Measurements from ENCODE around the gene HMCN1.
A peak's percentile ranks its signal among the peaks of the same experiment; 100 is the strongest.

The HMCN1 gene

GRCh38 chr1:186091222-186091720, 357.1 kb downstream of the HMCN1 start:
- Histone ChIP-seq H2BK15ac (ENCODE audit: low read depth, poor library complexity, severe bottlenecking) (no peak overlapping the region), H4K8ac (ENCODE audit: low read length) (no peak overlapping the region), H2BK120ac (ENCODE audit: low read depth, low read length) (no peak overlapping the region), H3K18ac (ENCODE audit: low read depth in 1 of 2, low read length in 2 of 2) (no peak overlapping the region), H3K79me1 (replicated peaks; ENCODE audit: low read length, poor library complexity, severe bottlenecking) (no peaks in the 10 kb centered on the region), H3K4ac (ENCODE audit: low read depth in 1 of 2, low read length in 2 of 2) (no peak overlapping the region), H3K4me2 (ENCODE audit: low read length, poor library complexity, severe bottlenecking) (no peak overlapping the region), H3K23ac (ENCODE audit: low read length in 2 of 2) (no peak overlapping the region), H3K4me3 (ENCODE audit: insufficient read depth in 1 of 2, low read depth in 1 of 2, low read length in 2 of 2) (no peak overlapping the region), H3K14ac (ENCODE audit: low read length in 2 of 2) (no peak overlapping the region), H2AFZ (ENCODE audit: low read depth, low read length) (no peak overlapping the region), H3K36me3 (ENCODE audit: control insufficient read depth in 1 of 2, insufficient read depth in 2 of 2, low read depth in 1 of 2, low read length in 2 of 2) (peaks cover 5 to 84% of the 10 kb centered on the region in 2 experiments), H2BK12ac (ENCODE audit: low read length in 2 of 2) (no peak overlapping the region), H3K27me3 (ENCODE audit: control insufficient read depth in 1 of 2, insufficient read depth in 1 of 2, low read length in 2 of 2) (no peaks in the 10 kb centered on the region), H2BK5ac (ENCODE audit: low read depth, low read length, poor library complexity, severe bottlenecking) (no peak overlapping the region), H3K27ac (ENCODE audit: low read length, poor library complexity, severe bottlenecking) (no peak overlapping the region), H3K9ac (ENCODE audit: low read length) (no peak overlapping the region), H4K91ac (ENCODE audit: low read length) (no peak overlapping the region), H3K9me3 (ENCODE audit: control insufficient read depth, low read length) (no peaks in the 10 kb centered on the region), H3K4me1 (ENCODE audit: control insufficient read depth, insufficient read depth, low read depth, low read length) (peaks cover 2% of the 10 kb centered on the region), H2AK5ac (ENCODE audit: low read length, severe bottlenecking) (no peak overlapping the region)
- no peak for DNase-seq

GRCh38 chr1:186093437-186093836, 359.2 kb downstream of the HMCN1 start:
- no peak overlapping the region for H3K4me3 ChIP-seq (ENCODE audit: insufficient read depth in 1 of 2, low read depth in 1 of 2, low read length in 2 of 2)

GRCh38 chr1:186094172-186094571, 360.0 kb downstream of the HMCN1 start:
- H3K23ac ChIP-seq (ENCODE audit: low read length in 2 of 2): no peak overlapping the region
- H3K4ac ChIP-seq (ENCODE audit: low read depth in 1 of 2, low read length in 2 of 2): no peak overlapping the region
- peaks cover 3 to 84% of the 10 kb centered on the region in 2 experiments for H3K36me3 ChIP-seq (ENCODE audit: control insufficient read depth in 1 of 2, insufficient read depth in 2 of 2, low read depth in 1 of 2, low read length in 2 of 2)
- no peak overlapping the region for H4K8ac ChIP-seq (ENCODE audit: low read length)
- 9% methylated on average over 1 of the region's 2 CpGs for WGBS
- H4K91ac ChIP-seq (ENCODE audit: low read length): no peak overlapping the region
- no peak overlapping the region for H2BK120ac ChIP-seq (ENCODE audit: low read depth, low read length)
- no peak overlapping the region for H3K18ac ChIP-seq (ENCODE audit: low read depth in 1 of 2, low read length in 2 of 2)
- no peaks in the 10 kb centered on the region for H3K27me3 ChIP-seq (ENCODE audit: control insufficient read depth in 1 of 2, insufficient read depth in 1 of 2, low read length in 2 of 2)
- H3K27ac ChIP-seq (ENCODE audit: low read length, poor library complexity, severe bottlenecking): no peak overlapping the region
- H2AK5ac ChIP-seq (ENCODE audit: low read length, severe bottlenecking): no peak overlapping the region
- DNase-seq: peak; percentile 59
- H3K4me3 ChIP-seq (ENCODE audit: insufficient read depth in 1 of 2, low read depth in 1 of 2, low read length in 2 of 2): no peak overlapping the region
- H3K4me2 ChIP-seq (ENCODE audit: low read length, poor library complexity, severe bottlenecking): no peak overlapping the region
- H2BK15ac ChIP-seq (ENCODE audit: low read depth, poor library complexity, severe bottlenecking): no peak overlapping the region
- no peak overlapping the region for H2AFZ ChIP-seq (ENCODE audit: low read depth, low read length)
- H3K79me1 ChIP-seq (replicated peaks; ENCODE audit: low read length, poor library complexity, severe bottlenecking): no peaks in the 10 kb centered on the region
- H3K14ac ChIP-seq (ENCODE audit: low read length in 2 of 2): no peak overlapping the region
- no peak overlapping the region for H2BK5ac ChIP-seq (ENCODE audit: low read depth, low read length, poor library complexity, severe bottlenecking)
- no peak overlapping the region for H3K9ac ChIP-seq (ENCODE audit: low read length)
- H3K4me1 ChIP-seq (ENCODE audit: control insufficient read depth, insufficient read depth, low read depth, low read length): peaks cover 2% of the 10 kb centered on the region
- no peaks in the 10 kb centered on the region for H3K9me3 ChIP-seq (ENCODE audit: control insufficient read depth, low read length)
- H2BK12ac ChIP-seq (ENCODE audit: low read length in 2 of 2): no peak overlapping the region

More at GRCh38 chr1:186093437-186093836, 359.2 kb downstream of the HMCN1 start:
- Histone ChIP-seq H3K27me3 (ENCODE audit: control insufficient read depth in 1 of 2, insufficient read depth in 1 of 2, low read length in 2 of 2) (no peaks in the 10 kb centered on the region), H2BK5ac (ENCODE audit: low read depth, low read length, poor library complexity, severe bottlenecking) (no peak overlapping the region), H3K36me3 (ENCODE audit: control insufficient read depth in 1 of 2, insufficient read depth in 2 of 2, low read depth in 1 of 2, low read length in 2 of 2) (peaks cover 3 to 84% of the 10 kb centered on the region in 2 experiments), H3K79me1 (replicated peaks; ENCODE audit: low read length, poor library complexity, severe bottlenecking) (no peaks in the 10 kb centered on the region), H2BK12ac (ENCODE audit: low read length in 2 of 2) (no peak overlapping the region), H3K18ac (ENCODE audit: low read depth in 1 of 2, low read length in 2 of 2) (no peak overlapping the region), H2BK120ac (ENCODE audit: low read depth, low read length) (no peak overlapping the region), H3K27ac (ENCODE audit: low read length, poor library complexity, severe bottlenecking) (no peak overlapping the region), H3K23ac (ENCODE audit: low read length in 2 of 2) (no peak overlapping the region), H4K91ac (ENCODE audit: low read length) (no peak overlapping the region), H3K9me3 (ENCODE audit: control insufficient read depth, low read length) (no peaks in the 10 kb centered on the region), H3K14ac (ENCODE audit: low read length in 2 of 2) (no peak overlapping the region), H3K9ac (ENCODE audit: low read length) (no peak overlapping the region), H2BK15ac (ENCODE audit: low read depth, poor library complexity, severe bottlenecking) (no peak overlapping the region), H3K4me1 (ENCODE audit: control insufficient read depth, insufficient read depth, low read depth, low read length) (peaks cover 2% of the 10 kb centered on the region), H2AK5ac (ENCODE audit: low read length, severe bottlenecking) (no peak overlapping the region), H4K8ac (ENCODE audit: low read length) (no peak overlapping the region), H3K4ac (ENCODE audit: low read depth in 1 of 2, low read length in 2 of 2) (no peak overlapping the region), H2AFZ (ENCODE audit: low read depth, low read length) (no peak overlapping the region), H3K4me2 (ENCODE audit: low read length, poor library complexity, severe bottlenecking) (no peak overlapping the region)
- WGBS: 40% methylated on average over 1 of the region's 2 CpGs
- DNase-seq: peak; percentile 19

- Histone ChIP-seq H3K4me1 (ENCODE audit: control insufficient read depth, insufficient read depth, low read depth, low read length) (peaks cover 3% of the 10 kb centered on the region), H4K8ac (ENCODE audit: low read length) (no peak overlapping the region), H3K27me3 (ENCODE audit: control insufficient read depth in 1 of 2, insufficient read depth in 1 of 2, low read length in 2 of 2) (no peaks in the 10 kb centered on the region), H3K18ac (ENCODE audit: low read depth in 1 of 2, low read length in 2 of 2) (no peak overlapping the region), H3K23ac (ENCODE audit: low read length in 2 of 2) (no peak overlapping the region), H2AK5ac (ENCODE audit: low read length, severe bottlenecking) (no peak overlapping the region), H3K4me3 (ENCODE audit: insufficient read depth in 1 of 2, low read depth in 1 of 2, low read length in 2 of 2) (no peak overlapping the region), H3K9me3 (ENCODE audit: control insufficient read depth, low read length) (no peaks in the 10 kb centered on the region), H3K14ac (ENCODE audit: low read length in 2 of 2) (no peak overlapping the region), H3K4ac (ENCODE audit: low read depth in 1 of 2, low read length in 2 of 2) (no peak overlapping the region), H2AFZ (ENCODE audit: low read depth, low read length) (no peak overlapping the region), H2BK5ac (ENCODE audit: low read depth, low read length, poor library complexity, severe bottlenecking) (no peak overlapping the region), H3K4me2 (ENCODE audit: low read length, poor library complexity, severe bottlenecking) (no peak overlapping the region), H2BK120ac (ENCODE audit: low read depth, low read length) (no peak overlapping the region), H4K91ac (ENCODE audit: low read length) (no peak overlapping the region), H2BK15ac (ENCODE audit: low read depth, poor library complexity, severe bottlenecking) (no peak overlapping the region), H2BK12ac (ENCODE audit: low read length in 2 of 2) (no peak overlapping the region), H3K79me1 (replicated peaks; ENCODE audit: low read length, poor library complexity, severe bottlenecking) (no peaks in the 10 kb centered on the region), H3K9ac (ENCODE audit: low read length) (no peak overlapping the region), H3K27ac (ENCODE audit: low read length, poor library complexity, severe bottlenecking) (no peak overlapping the region), H3K36me3 (ENCODE audit: control insufficient read depth in 1 of 2, insufficient read depth in 2 of 2, low read depth in 1 of 2, low read length in 2 of 2) (peaks cover 3 to 79% of the 10 kb centered on the region in 2 experiments)
- 88% methylated on average over 3 of the region's 4 CpGs for WGBS
- no peak for DNase-seq
Observed at GRCh38 chr1:186099336-186100104, 365.3 kb downstream of the HMCN1 start.
